Hepatocyte (in vitro differentiated cells): ENCODE data around the gene LMF1.

Experiments used
- CTCF ChIP-seq: fragments of 200-600 bp; sonication (generic); IDR thresholded peaks from 2 replicates; pipeline ENCODE4 v1.5.1; 2016; ENCODE audit warnings: antibody characterized with exemption, mild to moderate bottlenecking; ENCODE audit not compliant: poor library complexity
- EZH2phosphoT487 ChIP-seq: fragments of 200-600 bp; sonication (generic); IDR thresholded peaks from one replicate; pipeline ENCODE4 v1.6.1; 2018; ENCODE audit warnings: antibody characterized with exemption, mild to moderate bottlenecking, low read depth, moderate library complexity; ENCODE audit not compliant: unreplicated experiment, severe bottlenecking

GRCh38 chr16:841455-842060 lies 129.2 kb downstream of the LMF1 start:
- TF ChIP-seq CTCF (no peak), EZH2phosphoT487 (no peak)
